ENCODE measurements around the gene IL32. TPM values are rescaled to one million over a fixed set of nuclear protein-coding genes. Genes with fewer than 3 reads are reported as not detected.

The IL32 gene
- total and polyA plus RNA-seq, 2 of the 4 experiments (the other 2 are of a cell fraction): 25.6 to 95.7 TPM

- Histone ChIP-seq H2BK15ac (ENCODE audit: low read depth, low read length) (no peak overlapping the region; the same call in 2 of the 3 replicates), H4K8ac (ENCODE audit: low read depth in 2 of 2, low read length in 2 of 2) (no peak overlapping the region), H2BK5ac (ENCODE audit: low read depth, low read length, poor library complexity, severe bottlenecking) (no peak overlapping the region), H3K9me1 (ENCODE audit: insufficient read depth, low read length) (peaks cover 24% of the 10 kb centered on the region), H2AK9ac (replicated peaks; ENCODE audit: low read depth, low read length, poor library complexity) (no peak overlapping the region), H3K4me3 (ENCODE audit: insufficient read depth, low read depth, low read length) (no peak overlapping the region), H4K5ac (ENCODE audit: low read depth, low read length) (no peak overlapping the region), H3K4ac (ENCODE audit: low read depth, low read length) (no peak overlapping the region), H3K9ac (ENCODE audit: low read depth, low read length) (no peak overlapping the region), H3K4me1 (ENCODE audit: control insufficient read depth, insufficient read depth, low read length) (peaks cover 17% of the 10 kb centered on the region), H2AK5ac (ENCODE audit: low read depth, low read length) (no peak overlapping the region), H2BK20ac (ENCODE audit: low read depth, low read length) (no peak overlapping the region), H2AFZ (replicated peaks; ENCODE audit: low read length, poor library complexity) (no peak overlapping the region), H3K27me3 (ENCODE audit: control insufficient read depth, insufficient read depth, low read length) (no peaks in the 10 kb centered on the region; the same call in 1 of the 2 replicates), H3K4me2 (ENCODE audit: low read depth, low read length) (no peak overlapping the region), H3K27ac (ENCODE audit: insufficient read depth, low read length) (no peak overlapping the region), H4K20me1 (ENCODE audit: insufficient read depth, low read length) (no peaks in the 10 kb centered on the region), H3K18ac (ENCODE audit: low read depth, low read length) (no peak overlapping the region), H3K79me1 (ENCODE audit: low read depth in 1 of 2, low read length in 2 of 2) (peaks cover 6 to 29% of the 10 kb centered on the region in 2 experiments; a peak in 2 of 4 replicates), H3K14ac (replicated peaks; ENCODE audit: low read depth, low read length) (no peak overlapping the region), H3K56ac (ENCODE audit: extremely low read depth, insufficient read depth, low read length) (no peak overlapping the region), H2BK120ac (ENCODE audit: low read depth, low read length) (no peak overlapping the region), H3K9me3 (ENCODE audit: control insufficient read depth, insufficient read depth, low read length) (no peaks in the 10 kb centered on the region), H4K91ac (ENCODE audit: insufficient read depth, low read depth, low read length) (no peak overlapping the region), H3K23ac (ENCODE audit: low read depth, low read length) (no peak overlapping the region), H3K36me3 (ENCODE audit: control insufficient read depth, insufficient read depth, low read length) (no peaks in the 10 kb centered on the region)
- intact Hi-C loops (cut with micrococcal nuclease): no loop called here
- CTCF ChIA-PET: no interaction called here
- dilution Hi-C loops (cut with HindIII; ENCODE audit: low sequenced_read_pairs, unreplicated experiment): no loop called here
- POLR2A ChIA-PET (ENCODE audit: unreplicated experiment): interaction anchor here (0.6 to 0.7 kb wide), 2 partner anchors 41 to 95 kb away, joined by 3 read pairs; no protein-coding TSS in a partner anchor
- in situ Hi-C loops (cut with MboI; ENCODE audit: low sequenced_read_pairs): loop anchor here (5.0 kb wide), 1 partner anchor 38 kb away; no protein-coding TSS in a partner anchor
- no TSS peak for BruUV-seq (replicated peaks)
- ATAC-seq (ENCODE audit: low read depth) (no peak), DNase-seq (no peak)
- no CpG with 5 or more reads among the region's 8 CpGs for WGBS, 2 experiments (ENCODE audit: extremely low coverage in 2 of 2, insufficient read length in 1 of 2)
- TF ChIP-seq MAZ (IDR thresholded peaks at IDR 0.05; ENCODE audit: borderline replicate concordance, low read depth, low read length): no peak
- no peak for TF ChIP-seq RFX5 (IDR thresholded peaks at IDR 0.05; ENCODE audit: low read depth, low read length)
- TF ChIP-seq POLR2A (IDR thresholded peaks at IDR 0.05; ENCODE audit: low read depth, low read length): no peak
- no peak for TF ChIP-seq MXI1 (IDR thresholded peaks at IDR 0.05; ENCODE audit: borderline replicate concordance, low read depth, low read length)
- no peak for TF ChIP-seq SMC3 (IDR thresholded peaks at IDR 0.05; ENCODE audit: low read depth, low read length)
- TF ChIP-seq, protein P1, sequence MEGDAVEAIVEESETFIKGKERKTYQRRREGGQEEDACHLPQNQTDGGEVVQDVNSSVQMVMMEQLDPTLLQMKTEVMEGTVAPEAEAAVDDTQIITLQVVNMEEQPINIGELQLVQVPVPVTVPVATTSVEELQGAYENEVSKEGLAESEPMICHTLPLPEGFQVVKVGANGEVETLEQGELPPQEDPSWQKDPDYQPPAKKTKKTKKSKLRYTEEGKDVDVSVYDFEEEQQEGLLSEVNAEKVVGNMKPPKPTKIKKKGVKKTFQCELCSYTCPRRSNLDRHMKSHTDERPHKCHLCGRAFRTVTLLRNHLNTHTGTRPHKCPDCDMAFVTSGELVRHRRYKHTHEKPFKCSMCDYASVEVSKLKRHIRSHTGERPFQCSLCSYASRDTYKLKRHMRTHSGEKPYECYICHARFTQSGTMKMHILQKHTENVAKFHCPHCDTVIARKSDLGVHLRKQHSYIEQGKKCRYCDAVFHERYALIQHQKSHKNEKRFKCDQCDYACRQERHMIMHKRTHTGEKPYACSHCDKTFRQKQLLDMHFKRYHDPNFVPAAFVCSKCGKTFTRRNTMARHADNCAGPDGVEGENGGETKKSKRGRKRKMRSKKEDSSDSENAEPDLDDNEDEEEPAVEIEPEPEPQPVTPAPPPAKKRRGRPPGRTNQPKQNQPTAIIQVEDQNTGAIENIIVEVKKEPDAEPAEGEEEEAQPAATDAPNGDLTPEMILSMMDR (conservative IDR thresholded peaks at IDR 0.05; ENCODE audit: low read depth, low read length): no peak
- TF ChIP-seq CEBPB (IDR thresholded peaks at IDR 0.05; ENCODE audit: low read depth, low read length): no peak
- no peak for TF ChIP-seq RAD21 (IDR thresholded peaks at IDR 0.05; ENCODE audit: low read length)
- TF ChIP-seq USF2 (IDR thresholded peaks at IDR 0.05; ENCODE audit: low read depth, low read length): no peak
- no peak for TF ChIP-seq RCOR1 (IDR thresholded peaks at IDR 0.05; ENCODE audit: insufficient replicate concordance, low read length)
Observed at GRCh38 chr16:3063625-3064386, 1.6 kb upstream of the IL32 start.

All from IMR-90 (cell line).